ENCODE data around the gene TOP3B. TPM values are rescaled to one million over a fixed set of nuclear protein-coding genes. Genes with fewer than 3 reads are reported as not detected.

The TOP3B gene
- total and polyA plus RNA-seq, 10 of the 15 experiments (the other 5 are each of a cell fraction or from before 2014, with no cell fraction given) = 0.60 to 47.3 (median 33.7) TPM

DNA sequence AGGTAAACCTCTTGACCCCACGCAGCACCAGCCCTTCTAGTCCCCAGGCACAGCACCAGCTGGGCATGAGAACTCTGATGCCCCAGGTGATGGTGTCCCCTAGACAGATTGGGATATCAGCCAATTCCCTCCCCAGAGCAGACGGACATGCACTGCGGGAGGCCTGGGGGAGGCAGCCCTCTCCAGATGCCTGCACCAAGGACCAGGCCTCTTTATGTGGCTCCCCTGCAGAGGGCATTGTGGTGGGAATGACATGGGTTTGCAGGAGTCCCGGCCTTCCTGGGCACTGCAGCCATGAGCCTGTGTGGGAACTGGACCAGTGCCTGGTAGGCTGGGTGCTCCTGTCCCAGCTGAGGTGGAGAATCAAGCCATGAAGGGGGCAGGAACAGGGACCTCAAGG, 55.9 kb downstream of the TOP3B start:
- intact Hi-C loops (cut with micrococcal nuclease; ENCODE audit: unreplicated experiment) (no loop called here), in situ Hi-C loops (cut with MboI) (no loop called here)
- BruUV-seq (replicated peaks) = no TSS peak
- FAIRE-seq (no peak), DNase-seq (ENCODE audit: low read depth, low spot score) (no peak), ATAC-seq (no peak)
- Histone ChIP-seq H3K79me2 (ENCODE audit: control insufficient read depth, insufficient read depth, low read length) (no peaks in the 10 kb centered on the region), H3K9ac (ENCODE audit: control insufficient read depth, insufficient read depth, low read length) (no peak overlapping the region), H3K4me1 (ENCODE audit: control insufficient read depth, insufficient read depth, low read length) (no peaks in the 10 kb centered on the region), H3K9me3 (replicated peaks; ENCODE audit: control insufficient read depth, insufficient read depth, low read length) (no peaks in the 10 kb centered on the region), H3K27me3 (replicated peaks in 1 of 2; ENCODE audit: control insufficient read depth in 2 of 2, insufficient read depth in 2 of 2, low read length in 1 of 2) (no peaks in the 10 kb centered on the region), H2AFZ (ENCODE audit: control insufficient read depth, low read depth, low read length) (no peak overlapping the region), H3K27ac (ENCODE audit: control insufficient read depth, insufficient read depth) (no peak overlapping the region), H4K20me1 (ENCODE audit: control insufficient read depth, insufficient read depth) (no peaks in the 10 kb centered on the region), H3K4me3 (no peak overlapping the region), H3K4me2 (ENCODE audit: control insufficient read depth, insufficient read depth) (no peak overlapping the region), H3K36me3 (ENCODE audit: control insufficient read depth in 2 of 2, insufficient read depth in 2 of 2, low read length in 1 of 2) (no peaks in the 10 kb centered on the region; a peak in 1 of 4 replicates)
- POLR2A ChIA-PET = no interaction called here
- 100% methylated on average over 4 of the region's 4 CpGs for WGBS (ENCODE audit: insufficient coverage, insufficient replicate concordance, low lambda C conversion rate, missing lambda C conversion rate)
- SMC1A ChIA-PET (ENCODE audit: uncharacterized antibody, unreplicated experiment) = interaction anchor here (0.6 kb wide), 1 partner anchor 155 kb away, joined by 3 read pairs; no protein-coding TSS in a partner anchor
- CTCF ChIA-PET = no interaction called here
- RAD21 ChIA-PET (ENCODE audit: unreplicated experiment) = no interaction called here
- TF ChIP-seq, protein P1, sequence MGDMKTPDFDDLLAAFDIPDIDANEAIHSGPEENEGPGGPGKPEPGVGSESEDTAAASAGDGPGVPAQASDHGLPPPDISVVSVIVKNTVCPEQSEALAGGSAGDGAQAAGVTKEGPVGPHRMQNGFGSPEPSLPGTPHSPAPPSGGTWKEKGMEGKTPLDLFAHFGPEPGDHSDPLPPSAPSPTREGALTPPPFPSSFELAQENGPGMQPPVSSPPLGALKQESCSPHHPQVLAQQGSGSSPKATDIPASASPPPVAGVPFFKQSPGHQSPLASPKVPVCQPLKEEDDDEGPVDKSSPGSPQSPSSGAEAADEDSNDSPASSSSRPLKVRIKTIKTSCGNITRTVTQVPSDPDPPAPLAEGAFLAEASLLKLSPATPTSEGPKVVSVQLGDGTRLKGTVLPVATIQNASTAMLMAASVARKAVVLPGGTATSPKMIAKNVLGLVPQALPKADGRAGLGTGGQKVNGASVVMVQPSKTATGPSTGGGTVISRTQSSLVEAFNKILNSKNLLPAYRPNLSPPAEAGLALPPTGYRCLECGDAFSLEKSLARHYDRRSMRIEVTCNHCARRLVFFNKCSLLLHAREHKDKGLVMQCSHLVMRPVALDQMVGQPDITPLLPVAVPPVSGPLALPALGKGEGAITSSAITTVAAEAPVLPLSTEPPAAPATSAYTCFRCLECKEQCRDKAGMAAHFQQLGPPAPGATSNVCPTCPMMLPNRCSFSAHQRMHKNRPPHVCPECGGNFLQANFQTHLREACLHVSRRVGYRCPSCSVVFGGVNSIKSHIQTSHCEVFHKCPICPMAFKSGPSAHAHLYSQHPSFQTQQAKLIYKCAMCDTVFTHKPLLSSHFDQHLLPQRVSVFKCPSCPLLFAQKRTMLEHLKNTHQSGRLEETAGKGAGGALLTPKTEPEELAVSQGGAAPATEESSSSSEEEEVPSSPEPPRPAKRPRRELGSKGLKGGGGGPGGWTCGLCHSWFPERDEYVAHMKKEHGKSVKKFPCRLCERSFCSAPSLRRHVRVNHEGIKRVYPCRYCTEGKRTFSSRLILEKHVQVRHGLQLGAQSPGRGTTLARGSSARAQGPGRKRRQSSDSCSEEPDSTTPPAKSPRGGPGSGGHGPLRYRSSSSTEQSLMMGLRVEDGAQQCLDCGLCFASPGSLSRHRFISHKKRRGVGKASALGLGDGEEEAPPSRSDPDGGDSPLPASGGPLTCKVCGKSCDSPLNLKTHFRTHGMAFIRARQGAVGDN (IDR thresholded peaks at IDR 0.05) = no peak
- TF ChIP-seq KAT2A (conservative IDR thresholded peaks at IDR 0.05; ENCODE audit: control insufficient read depth, low read depth, low read length) (no peak), PAX5 (IDR thresholded peaks at IDR 0.05; ENCODE audit: borderline replicate concordance, low read depth, low read length) (no peak), KLF5 (IDR thresholded peaks at IDR 0.05; ENCODE audit: partially characterized antibody) (no peak), BRCA1 (IDR thresholded peaks at IDR 0.05; ENCODE audit: low read depth, low read length) (no peak), SUPT20H (IDR thresholded peaks at IDR 0.05; ENCODE audit: borderline replicate concordance, control insufficient read depth, low read depth, low read length) (no peak), BACH1 (IDR thresholded peaks at IDR 0.05; ENCODE audit: borderline replicate concordance) (no peak), IKZF1 (conservative IDR thresholded peaks at IDR 0.05) (no peak), SUZ12 (IDR thresholded peaks at IDR 0.05; ENCODE audit: unreplicated experiment) (no peak), ZNF24 (IDR thresholded peaks at IDR 0.05) (no peak), POLR2AphosphoS2 (IDR thresholded peaks at IDR 0.05; ENCODE audit: low read depth, low read length) (no peak), ESRRA (IDR thresholded peaks at IDR 0.05; ENCODE audit: low read length) (no peak)
- TF ChIP-seq, protein P2, sequence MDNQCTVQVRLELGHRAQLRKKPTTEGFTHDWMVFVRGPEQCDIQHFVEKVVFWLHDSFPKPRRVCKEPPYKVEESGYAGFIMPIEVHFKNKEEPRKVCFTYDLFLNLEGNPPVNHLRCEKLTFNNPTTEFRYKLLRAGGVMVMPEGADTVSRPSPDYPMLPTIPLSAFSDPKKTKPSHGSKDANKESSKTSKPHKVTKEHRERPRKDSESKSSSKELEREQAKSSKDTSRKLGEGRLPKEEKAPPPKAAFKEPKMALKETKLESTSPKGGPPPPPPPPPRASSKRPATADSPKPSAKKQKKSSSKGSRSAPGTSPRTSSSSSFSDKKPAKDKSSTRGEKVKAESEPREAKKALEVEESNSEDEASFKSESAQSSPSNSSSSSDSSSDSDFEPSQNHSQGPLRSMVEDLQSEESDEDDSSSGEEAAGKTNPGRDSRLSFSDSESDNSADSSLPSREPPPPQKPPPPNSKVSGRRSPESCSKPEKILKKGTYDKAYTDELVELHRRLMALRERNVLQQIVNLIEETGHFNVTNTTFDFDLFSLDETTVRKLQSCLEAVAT (IDR thresholded peaks at IDR 0.05) = no peak
- TF ChIP-seq, protein P3, sequence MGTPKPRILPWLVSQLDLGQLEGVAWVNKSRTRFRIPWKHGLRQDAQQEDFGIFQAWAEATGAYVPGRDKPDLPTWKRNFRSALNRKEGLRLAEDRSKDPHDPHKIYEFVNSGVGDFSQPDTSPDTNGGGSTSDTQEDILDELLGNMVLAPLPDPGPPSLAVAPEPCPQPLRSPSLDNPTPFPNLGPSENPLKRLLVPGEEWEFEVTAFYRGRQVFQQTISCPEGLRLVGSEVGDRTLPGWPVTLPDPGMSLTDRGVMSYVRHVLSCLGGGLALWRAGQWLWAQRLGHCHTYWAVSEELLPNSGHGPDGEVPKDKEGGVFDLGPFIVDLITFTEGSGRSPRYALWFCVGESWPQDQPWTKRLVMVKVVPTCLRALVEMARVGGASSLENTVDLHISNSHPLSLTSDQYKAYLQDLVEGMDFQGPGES (IDR thresholded peaks at IDR 0.05) = no peak
- TF ChIP-seq, protein P4, sequence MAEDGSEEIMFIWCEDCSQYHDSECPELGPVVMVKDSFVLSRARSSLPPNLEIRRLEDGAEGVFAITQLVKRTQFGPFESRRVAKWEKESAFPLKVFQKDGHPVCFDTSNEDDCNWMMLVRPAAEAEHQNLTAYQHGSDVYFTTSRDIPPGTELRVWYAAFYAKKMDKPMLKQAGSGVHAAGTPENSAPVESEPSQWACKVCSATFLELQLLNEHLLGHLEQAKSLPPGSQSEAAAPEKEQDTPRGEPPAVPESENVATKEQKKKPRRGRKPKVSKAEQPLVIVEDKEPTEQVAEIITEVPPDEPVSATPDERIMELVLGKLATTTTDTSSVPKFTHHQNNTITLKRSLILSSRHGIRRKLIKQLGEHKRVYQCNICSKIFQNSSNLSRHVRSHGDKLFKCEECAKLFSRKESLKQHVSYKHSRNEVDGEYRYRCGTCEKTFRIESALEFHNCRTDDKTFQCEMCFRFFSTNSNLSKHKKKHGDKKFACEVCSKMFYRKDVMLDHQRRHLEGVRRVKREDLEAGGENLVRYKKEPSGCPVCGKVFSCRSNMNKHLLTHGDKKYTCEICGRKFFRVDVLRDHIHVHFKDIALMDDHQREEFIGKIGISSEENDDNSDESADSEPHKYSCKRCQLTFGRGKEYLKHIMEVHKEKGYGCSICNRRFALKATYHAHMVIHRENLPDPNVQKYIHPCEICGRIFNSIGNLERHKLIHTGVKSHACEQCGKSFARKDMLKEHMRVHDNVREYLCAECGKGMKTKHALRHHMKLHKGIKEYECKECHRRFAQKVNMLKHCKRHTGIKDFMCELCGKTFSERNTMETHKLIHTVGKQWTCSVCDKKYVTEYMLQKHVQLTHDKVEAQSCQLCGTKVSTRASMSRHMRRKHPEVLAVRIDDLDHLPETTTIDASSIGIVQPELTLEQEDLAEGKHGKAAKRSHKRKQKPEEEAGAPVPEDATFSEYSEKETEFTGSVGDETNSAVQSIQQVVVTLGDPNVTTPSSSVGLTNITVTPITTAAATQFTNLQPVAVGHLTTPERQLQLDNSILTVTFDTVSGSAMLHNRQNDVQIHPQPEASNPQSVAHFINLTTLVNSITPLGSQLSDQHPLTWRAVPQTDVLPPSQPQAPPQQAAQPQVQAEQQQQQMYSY (CRISPR knock-in tag; IDR thresholded peaks at IDR 0.05) = no peak
